Mesenchymal stem cell (in vitro differentiated cells and primary cell): ENCODE measurements around the gene CD34.

ENCODE experiments used
- DNase-seq: peaks from one replicate; pipeline ENCODE4 v3.0.0-alpha.2; 2013
- H2AFZ ChIP-seq: one replicate; pipeline ENCODE4 v1.6.1; 2013; ENCODE audit warnings: low read depth, mild to moderate bottlenecking, control low read depth, inconsistent platforms, low read length, moderate library complexity
- H2AK5ac ChIP-seq: 2 replicates; pipeline ENCODE4 v1.6.1; 2013; ENCODE audit warnings: low read length, moderate library complexity, mild to moderate bottlenecking, inconsistent platforms; ENCODE audit not compliant: severe bottlenecking
- H2BK120ac ChIP-seq: one replicate; pipeline ENCODE4 v1.6.1; 2013; ENCODE audit warnings: low read depth, mild to moderate bottlenecking, inconsistent platforms, low read length, moderate library complexity
- H2BK12ac ChIP-seq, 2 experiments: one replicate each; pipeline ENCODE4 v1.6.1; 2013; ENCODE audit warnings: inconsistent platforms in 2 of 2, low read length in 2 of 2, mild to moderate bottlenecking in 2 of 2, moderate library complexity in 2 of 2, control low read depth in 1 of 2
- H2BK15ac ChIP-seq: one replicate; pipeline ENCODE4 v1.6.1; 2013; ENCODE audit warnings: mild to moderate bottlenecking, low read depth, inconsistent platforms; ENCODE audit not compliant: poor library complexity, severe bottlenecking
- H2BK5ac ChIP-seq: 2 replicates; pipeline ENCODE4 v1.6.1; 2013; ENCODE audit warnings: low read depth, mild to moderate bottlenecking, low read length, control low read depth, inconsistent platforms; ENCODE audit not compliant: poor library complexity, severe bottlenecking
- H3K14ac ChIP-seq, 2 experiments: one replicate each; pipeline ENCODE4 v1.6.1; 2013; ENCODE audit warnings: inconsistent platforms in 2 of 2, low read length in 2 of 2, control low read depth in 1 of 2, mild to moderate bottlenecking in 1 of 2, moderate library complexity in 1 of 2
- H3K18ac ChIP-seq, 2 experiments: one replicate each; pipeline ENCODE4 v1.6.1; 2013; ENCODE audit warnings: inconsistent platforms in 2 of 2, low read length in 2 of 2, control low read depth in 1 of 2, low read depth in 1 of 2, mild to moderate bottlenecking in 1 of 2
- H3K23ac ChIP-seq, 2 experiments: one replicate each; pipeline ENCODE4 v1.6.1; 2013; ENCODE audit warnings: inconsistent platforms in 2 of 2, low read length in 2 of 2, mild to moderate bottlenecking in 2 of 2, moderate library complexity in 2 of 2, control low read depth in 1 of 2
- H3K27ac ChIP-seq: 2 replicates; pipeline ENCODE4 v1.5.1; 2013; ENCODE audit warnings: mild to moderate bottlenecking, moderate library complexity, low read length, control low read depth, inconsistent platforms; ENCODE audit not compliant: poor library complexity, severe bottlenecking
- H3K27me3 ChIP-seq, 2 experiments: 2 replicates each; pipeline versions ENCODE4 v1.6.1 to v1.7.0; 2013; ENCODE audit warnings: low read length in 2 of 2, mild to moderate bottlenecking in 2 of 2, moderate library complexity in 2 of 2, control low read depth in 1 of 2, inconsistent platforms in 1 of 2; ENCODE audit not compliant: control insufficient read depth in 1 of 2, insufficient read depth in 1 of 2
- H3K36me3 ChIP-seq, 2 experiments: 2 replicates each; pipeline versions ENCODE4 v1.6.1 to v1.7.0; 2013; ENCODE audit warnings: low read length in 2 of 2, control low read depth in 1 of 2, inconsistent platforms in 1 of 2, low read depth in 1 of 2, mild to moderate bottlenecking in 1 of 2; ENCODE audit not compliant: insufficient read depth in 2 of 2, control insufficient read depth in 1 of 2
- H3K4ac ChIP-seq, 2 experiments: one replicate each; pipeline ENCODE4 v1.6.1; 2013; ENCODE audit warnings: inconsistent platforms in 2 of 2, low read length in 2 of 2, mild to moderate bottlenecking in 2 of 2, moderate library complexity in 2 of 2, control low read depth in 1 of 2, low read depth in 1 of 2
- H3K4me1 ChIP-seq: 2 replicates; pipeline ENCODE4 v1.6.1; 2013; ENCODE audit warnings: low read depth, low read length, control low read depth; ENCODE audit not compliant: control insufficient read depth, insufficient read depth
- H3K4me2 ChIP-seq: 2 replicates; pipeline ENCODE4 v1.6.1; 2013; ENCODE audit warnings: low read length, mild to moderate bottlenecking, inconsistent platforms; ENCODE audit not compliant: poor library complexity, severe bottlenecking
- H3K4me3 ChIP-seq, 2 experiments: 2 replicates each; pipeline versions ENCODE4 v1.5.1 to v1.7.0; 2013; ENCODE audit warnings: low read length in 2 of 2, mild to moderate bottlenecking in 2 of 2, control low read depth in 1 of 2, low read depth in 1 of 2; ENCODE audit not compliant: insufficient read depth in 1 of 2
- H3K79me1 ChIP-seq: replicated peaks from 2 replicates; pipeline ENCODE4 v1.6.1; 2013; ENCODE audit warnings: mild to moderate bottlenecking, control low read depth, low read length, inconsistent platforms; ENCODE audit not compliant: poor library complexity, severe bottlenecking
- H3K9ac ChIP-seq: 2 replicates; pipeline ENCODE4 v1.7.0; 2013; ENCODE audit warnings: mild to moderate bottlenecking, low read length, moderate library complexity
- H3K9me3 ChIP-seq: 2 replicates; pipeline ENCODE4 v1.7.0; 2013; ENCODE audit warnings: mild to moderate bottlenecking, low read length; ENCODE audit not compliant: control insufficient read depth
- H4K8ac ChIP-seq: one replicate; pipeline ENCODE4 v1.6.1; 2013; ENCODE audit warnings: inconsistent platforms, mild to moderate bottlenecking, low read length, moderate library complexity
- H4K91ac ChIP-seq: one replicate; pipeline ENCODE4 v1.6.1; 2013; ENCODE audit warnings: mild to moderate bottlenecking, low read length, inconsistent platforms
- WGBS: methylation state at CpG from one replicate; pipeline ENCODE4 v1.1.7; 2013; ENCODE audit warnings: mixed read lengths; 5-methylcytosine and 5-hydroxymethylcytosine counted together

Gene CD34

GRCh38 chr1:207849646-207850045, 61.3 kb downstream of the CD34 start:
- no peak for DNase-seq
- Histone ChIP-seq H4K8ac (no peak overlapping the region), H3K9me3 (no peaks in the 10 kb centered on the region), H2BK120ac (no peak overlapping the region), H2AK5ac (no peak overlapping the region), H3K4me1 (peaks cover 5% of the 10 kb centered on the region), H2BK15ac (no peak overlapping the region), H3K18ac (no peak overlapping the region), H3K23ac (no peak overlapping the region), H3K27ac (no peak overlapping the region), H4K91ac (no peak overlapping the region), H3K79me1 (peaks cover 23% of the 10 kb centered on the region), H2AFZ (no peak overlapping the region), H3K14ac (no peak overlapping the region), H3K27me3 (no peaks in the 10 kb centered on the region), H3K4ac (no peak overlapping the region), H2BK12ac (no peak overlapping the region), H3K4me2 (no peak overlapping the region), H3K9ac (no peak overlapping the region), H2BK5ac (no peak overlapping the region), H3K4me3 (no peak overlapping the region), H3K36me3 (no peaks in the 10 kb centered on the region)
- WGBS = 92% methylated on average over 6 of the region's 8 CpGs

DNA sequence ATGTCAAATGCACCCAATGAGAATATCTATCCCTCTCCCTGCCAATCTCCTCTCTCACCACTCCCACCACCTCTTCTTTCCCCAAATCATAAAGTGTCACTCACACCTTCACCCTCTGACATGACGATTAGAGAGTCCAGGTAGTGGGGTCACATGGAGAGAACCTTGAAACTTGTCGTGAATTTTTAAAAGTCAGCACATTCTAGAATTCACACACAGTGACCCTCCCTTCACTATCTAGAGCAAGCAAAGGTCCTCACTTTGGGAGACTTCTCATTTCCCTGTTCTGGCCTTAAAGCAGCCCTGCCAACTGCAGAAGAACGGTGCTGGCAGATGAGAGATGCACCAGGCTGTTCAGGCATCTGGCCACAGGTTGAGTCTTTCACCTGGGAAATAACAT, 61.9 kb downstream of the CD34 start:
- Histone ChIP-seq H2BK15ac (no peak overlapping the region), H3K4me1 (peaks cover 5% of the 10 kb centered on the region), H3K14ac (no peak overlapping the region)

GRCh38 chr1:207848234-207848633, 62.7 kb downstream of the CD34 start:
- peaks cover 4% of the 10 kb centered on the region for H3K4me1 ChIP-seq
- no peak overlapping the region for H2BK120ac ChIP-seq
- H2BK15ac ChIP-seq = no peak overlapping the region
- H2BK12ac ChIP-seq = peak overlapping the region in 1 of 2 experiments; percentile 69
- no peak overlapping the region for H3K14ac ChIP-seq
- H4K8ac ChIP-seq = peak overlapping the region; percentile 84
- 16% methylated on average over 4 of the region's 5 CpGs for WGBS
- H3K4me2 ChIP-seq = no peak overlapping the region
- peak overlapping the region; percentile 51 for H3K9ac ChIP-seq
- no peaks in the 10 kb centered on the region for H3K27me3 ChIP-seq
- peaks cover 0 to 3% of the 10 kb centered on the region in 2 experiments for H3K36me3 ChIP-seq
- H2BK5ac ChIP-seq = no peak overlapping the region
- no peak overlapping the region for H3K4me3 ChIP-seq
- DNase-seq = peak; percentile 75
- H3K27ac ChIP-seq = peak overlapping the region; percentile 5
- no peak overlapping the region for H3K23ac ChIP-seq
- no peaks in the 10 kb centered on the region for H3K9me3 ChIP-seq
- H3K4ac ChIP-seq = peak overlapping the region in 1 of 2 experiments; percentile 93
- peak overlapping the region; percentile 61 for H2AFZ ChIP-seq
- peaks cover 26% of the 10 kb centered on the region for H3K79me1 ChIP-seq
- peak overlapping the region; percentile 14 for H4K91ac ChIP-seq
- H2AK5ac ChIP-seq = no peak overlapping the region
- peak overlapping the region; percentile 56 to 83 for H3K18ac ChIP-seq

More for the DNA sequence above, 61.9 kb downstream of the CD34 start:
- H4K8ac ChIP-seq = no peak overlapping the region
- no peaks in the 10 kb centered on the region for H3K36me3 ChIP-seq
- WGBS = 93% methylated on average over 3 of the region's 3 CpGs
- no peak overlapping the region for H2BK5ac ChIP-seq
- H3K4me2 ChIP-seq = no peak overlapping the region
- no peak overlapping the region for H2BK120ac ChIP-seq
- no peak overlapping the region for H4K91ac ChIP-seq
- no peak overlapping the region for H3K27ac ChIP-seq
- no peak for DNase-seq
- H3K23ac ChIP-seq = no peak overlapping the region
- H3K9me3 ChIP-seq = no peaks in the 10 kb centered on the region
- H3K18ac ChIP-seq = no peak overlapping the region
- no peak overlapping the region for H2AK5ac ChIP-seq
- H3K9ac ChIP-seq = no peak overlapping the region
- peaks cover 23% of the 10 kb centered on the region for H3K79me1 ChIP-seq
- H3K4me3 ChIP-seq = no peak overlapping the region
- H2AFZ ChIP-seq = no peak overlapping the region
- no peaks in the 10 kb centered on the region for H3K27me3 ChIP-seq
- H2BK12ac ChIP-seq = no peak overlapping the region
- H3K4ac ChIP-seq = peak overlapping the region in 1 of 2 experiments; percentile 12

- no peak overlapping the region for H4K91ac ChIP-seq
- H3K14ac ChIP-seq = no peak overlapping the region
- no peaks in the 10 kb centered on the region for H3K27me3 ChIP-seq
- H3K4me1 ChIP-seq = peaks cover 4% of the 10 kb centered on the region
- H3K79me1 ChIP-seq = peaks cover 23% of the 10 kb centered on the region
- H3K9me3 ChIP-seq = no peaks in the 10 kb centered on the region
- H2BK5ac ChIP-seq = no peak overlapping the region
- 8% methylated on average over 1 of the region's 5 CpGs for WGBS
- no peak overlapping the region for H3K4ac ChIP-seq
- no peak overlapping the region for H4K8ac ChIP-seq
- H2BK120ac ChIP-seq = no peak overlapping the region
- no peak overlapping the region for H2BK12ac ChIP-seq
- H3K4me3 ChIP-seq = no peak overlapping the region
- H2BK15ac ChIP-seq = no peak overlapping the region
- no peak overlapping the region for H2AFZ ChIP-seq
- no peak overlapping the region for H3K23ac ChIP-seq
- no peak for DNase-seq
- H3K36me3 ChIP-seq = peaks cover 0 to 3% of the 10 kb centered on the region in 2 experiments
- no peak overlapping the region for H3K18ac ChIP-seq
- no peak overlapping the region for H3K9ac ChIP-seq
- no peak overlapping the region for H3K27ac ChIP-seq
- H2AK5ac ChIP-seq = no peak overlapping the region
- no peak overlapping the region for H3K4me2 ChIP-seq
Observed at GRCh38 chr1:207847116-207847515, 63.8 kb downstream of the CD34 start.
